ENCODE measurements around the gene PRR23E. TPM values are rescaled to one million over a fixed set of nuclear protein-coding genes. Genes with fewer than 3 reads are reported as not detected.

Gene PRR23E
- not detected in 2 replicates for total RNA-seq

GRCh38 chr3:127192576-127193232 is at the start of gene PRR23E:
TSS of gene PRR23E (plus strand) at chr3:127193131. CDS start at chr3:127196686, 3,555 bp downstream.

Other genes with a start within 250 kb of the PRR23E start
- 41.9 and 47.4 TPM in 2 replicates for gene PLXNA1, start 210.0 kb upstream of the PRR23E start, total RNA-seq
- not detected in 2 replicates for gene PRR20G, start 94.9 kb downstream of the PRR23E start, total RNA-seq